HG02642 (cell line): ENCODE measurements around the gene MICALL2.

Source experiments
- ATAC-seq: cut with Tn5 transposase; IDR thresholded peaks from one replicate; pipeline ENCODE4 v1.9.1; 2021; ENCODE audit warnings: mild to moderate bottlenecking; ENCODE audit not compliant: unreplicated experiment, poor library complexity

Gene MICALL2

DNA sequence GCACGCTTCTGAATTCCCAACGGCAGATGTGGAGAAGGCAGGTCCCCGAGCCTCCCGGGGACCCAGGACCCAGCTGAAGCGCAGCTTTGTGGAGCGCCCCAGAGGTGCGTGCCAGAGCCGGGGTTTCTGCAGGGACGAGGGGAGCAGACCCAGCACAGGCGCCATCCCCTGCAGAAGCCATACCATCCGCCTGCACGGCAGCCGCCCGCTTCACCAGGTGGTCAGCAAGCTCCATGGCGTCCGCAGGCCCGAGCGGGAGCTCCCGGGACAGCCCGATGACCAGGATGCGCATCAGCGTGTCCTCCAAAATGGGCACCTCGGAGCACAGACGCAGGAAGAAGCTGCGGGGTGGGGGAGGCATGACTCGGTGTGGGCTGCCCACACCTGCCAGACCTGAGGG is 34.3 kb upstream of the MICALL2 start:
- ATAC-seq = no peak

DNA sequence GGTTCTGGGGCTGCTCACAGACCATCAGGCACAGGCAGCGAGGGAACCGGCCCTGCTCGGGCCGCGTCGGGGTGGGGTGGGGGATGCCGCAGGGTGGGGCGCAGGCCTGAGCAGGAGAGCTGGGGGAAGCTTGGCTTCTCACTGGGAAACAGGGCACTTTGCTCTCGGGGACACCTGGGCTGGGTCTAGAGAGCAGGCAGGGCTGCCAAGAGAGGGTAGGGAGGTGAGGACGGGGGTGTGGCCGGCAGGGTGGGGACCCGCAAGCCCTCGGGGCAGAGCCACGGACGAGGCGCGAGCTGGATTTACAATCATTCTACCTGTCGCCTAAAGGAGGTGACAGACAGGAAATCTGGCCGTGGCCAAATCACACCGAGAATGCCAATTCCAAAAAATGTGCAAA is 33.9 kb upstream of the MICALL2 start:
- ATAC-seq = no peak

DNA sequence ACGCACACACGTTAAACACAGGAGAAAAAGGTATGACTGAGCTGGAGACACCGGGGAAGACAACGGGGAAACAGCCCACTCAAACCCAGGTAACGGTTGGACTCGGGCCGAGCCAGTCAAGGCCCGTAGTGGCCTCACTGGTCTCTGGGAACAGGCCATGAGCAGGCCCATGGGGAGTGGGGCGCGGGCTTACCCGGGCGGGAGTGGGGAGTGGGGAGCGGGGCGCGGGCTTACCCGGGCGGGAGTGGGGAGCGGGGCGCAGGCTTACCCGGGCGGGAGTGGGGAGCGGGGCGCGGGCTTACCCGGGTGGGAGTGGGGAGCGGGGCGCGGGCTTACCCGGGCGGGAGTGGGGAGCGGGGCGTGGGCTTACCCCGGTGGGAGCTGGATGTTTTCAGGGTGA is 33.4 kb upstream of the MICALL2 start:
- ATAC-seq = no peak

DNA sequence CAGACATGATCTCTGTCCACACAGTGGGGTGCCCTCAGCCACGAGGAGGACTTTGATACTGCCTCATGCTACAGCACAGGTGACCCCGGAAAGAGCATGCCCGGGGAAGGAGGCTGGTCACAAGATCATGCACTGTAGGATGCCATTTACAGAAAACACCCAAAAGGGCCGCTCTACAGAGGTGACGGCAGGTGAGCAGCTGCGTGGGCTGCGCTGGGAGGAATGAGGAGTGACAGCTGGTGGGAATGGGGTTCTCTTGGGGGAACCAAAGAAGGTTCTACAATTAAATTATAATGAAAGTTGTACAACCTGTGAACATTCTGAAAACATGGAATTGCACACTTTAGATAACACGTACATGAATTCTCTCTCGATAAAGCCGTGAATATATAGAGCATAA is 33.0 kb upstream of the MICALL2 start:
- ATAC-seq = no peak

DNA sequence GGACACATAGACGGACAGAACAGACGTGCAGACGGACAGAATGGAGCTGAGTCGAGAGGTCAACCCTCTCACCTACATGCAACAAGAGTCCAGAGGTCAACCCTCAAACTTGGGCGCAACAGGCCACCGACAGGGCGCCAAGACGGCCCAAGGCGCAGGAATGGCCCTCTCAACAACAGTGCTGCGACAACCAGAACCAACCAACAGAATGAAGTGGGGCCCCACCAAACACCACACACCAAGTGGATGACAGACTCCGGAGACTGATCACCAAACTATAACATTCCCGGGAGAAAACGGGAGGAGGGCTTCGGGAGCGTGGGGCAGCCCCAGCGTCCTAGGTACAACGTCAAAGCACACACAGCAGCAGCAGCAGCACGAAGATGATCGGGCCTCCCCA is 31.6 kb upstream of the MICALL2 start:
- no peak for ATAC-seq

DNA sequence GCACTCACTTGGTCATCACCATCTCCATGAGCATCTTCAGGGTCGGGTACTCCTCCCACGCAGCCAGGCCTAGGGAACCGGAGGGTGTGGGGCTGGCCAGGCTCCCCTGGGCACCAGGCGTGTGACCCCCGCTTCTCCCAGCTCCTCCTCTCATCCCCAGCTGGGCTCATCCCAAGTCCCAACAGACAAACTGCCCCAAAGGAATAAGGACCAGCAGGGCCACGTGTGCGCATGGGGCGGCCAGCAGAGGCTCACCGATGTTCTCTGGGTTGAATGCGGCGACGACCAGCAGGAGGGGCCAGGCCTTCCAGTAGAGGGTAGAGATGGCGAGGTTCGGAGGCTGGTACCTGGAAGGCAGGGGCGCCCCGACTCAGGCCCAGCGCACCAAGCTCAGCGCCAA is 30.1 kb upstream of the MICALL2 start:
- no peak for ATAC-seq

DNA sequence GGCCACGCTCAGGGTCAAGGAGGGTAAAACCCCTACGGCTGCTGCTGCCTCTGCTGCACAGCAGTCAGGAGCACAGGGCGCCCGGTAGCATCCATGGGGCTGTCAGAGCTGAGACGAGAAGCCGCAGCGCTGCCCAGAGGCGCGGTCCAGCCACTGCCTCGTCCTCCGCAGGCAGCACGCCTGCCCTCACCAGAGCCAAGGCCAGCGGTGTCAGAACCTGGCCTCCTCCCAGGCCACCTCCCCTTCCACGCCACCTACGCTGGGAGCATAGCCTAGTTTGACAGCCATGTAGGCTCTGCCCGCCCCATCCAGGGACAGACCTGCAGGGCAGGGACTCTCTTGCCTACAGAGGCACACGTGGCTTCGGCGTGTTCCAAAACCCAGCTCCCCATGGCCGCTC is 28.7 kb upstream of the MICALL2 start:
- ATAC-seq = no peak

DNA sequence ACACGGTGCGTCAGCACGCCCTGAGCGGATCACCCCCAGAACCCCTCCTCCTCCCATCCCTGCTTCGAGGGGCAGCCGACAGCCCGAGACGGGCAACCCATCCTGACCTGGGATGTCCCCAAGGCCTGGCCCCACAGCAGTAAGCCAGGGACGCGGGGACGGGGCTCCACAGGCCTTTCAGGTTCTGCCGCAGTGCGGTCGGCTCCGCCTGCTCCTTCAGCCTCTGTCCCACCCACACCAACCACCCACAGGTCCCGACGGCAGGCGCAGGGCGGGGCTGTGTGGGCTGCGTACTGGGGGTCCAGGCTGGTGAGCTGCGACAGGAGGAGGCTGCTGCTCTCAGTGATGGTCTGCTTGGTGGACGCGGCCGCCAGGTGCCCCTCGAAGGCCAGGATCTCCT is 28.2 kb upstream of the MICALL2 start:
- no peak for ATAC-seq

DNA sequence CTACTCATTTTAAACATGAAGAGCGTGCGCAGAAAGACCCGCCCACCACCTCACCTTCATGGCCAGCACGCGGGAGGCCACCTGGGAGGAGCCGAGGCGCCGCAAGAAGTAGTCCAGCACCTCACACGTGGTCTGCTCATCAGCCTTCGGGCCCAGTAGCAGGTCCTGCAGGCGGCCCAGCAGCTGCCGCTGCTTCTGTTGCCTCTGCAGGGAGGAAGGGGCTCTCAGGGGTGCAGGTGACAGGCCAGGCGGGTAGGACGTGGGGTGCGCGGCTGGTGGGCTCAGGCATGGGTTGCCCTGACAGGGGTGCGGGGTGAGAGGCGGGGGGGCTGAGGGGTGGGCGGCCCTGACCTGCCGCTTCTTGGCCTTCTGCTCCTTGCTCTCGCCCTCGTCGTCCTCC is 27.3 kb upstream of the MICALL2 start:
- ATAC-seq = no peak

DNA sequence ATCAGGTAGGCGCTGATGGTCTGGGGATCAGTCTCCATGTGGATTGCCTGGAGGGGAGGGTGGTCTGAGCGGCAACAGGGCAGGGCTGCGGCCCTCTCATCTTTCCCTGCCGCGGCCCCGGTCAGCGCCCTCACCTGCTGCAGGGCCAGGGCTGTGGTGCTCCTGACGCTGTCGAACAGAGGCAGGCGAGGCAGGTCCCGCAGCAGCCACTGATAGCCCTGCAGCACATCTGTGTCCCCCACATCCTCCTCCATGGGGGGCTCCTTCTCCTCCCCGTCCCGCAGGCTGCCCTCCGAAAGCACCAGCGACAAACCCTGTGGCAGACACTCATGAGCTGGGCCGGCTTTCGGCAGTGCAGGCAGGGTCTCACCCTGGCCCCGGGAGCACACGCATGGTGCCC is 25.9 kb upstream of the MICALL2 start:
- ATAC-seq = no peak

DNA sequence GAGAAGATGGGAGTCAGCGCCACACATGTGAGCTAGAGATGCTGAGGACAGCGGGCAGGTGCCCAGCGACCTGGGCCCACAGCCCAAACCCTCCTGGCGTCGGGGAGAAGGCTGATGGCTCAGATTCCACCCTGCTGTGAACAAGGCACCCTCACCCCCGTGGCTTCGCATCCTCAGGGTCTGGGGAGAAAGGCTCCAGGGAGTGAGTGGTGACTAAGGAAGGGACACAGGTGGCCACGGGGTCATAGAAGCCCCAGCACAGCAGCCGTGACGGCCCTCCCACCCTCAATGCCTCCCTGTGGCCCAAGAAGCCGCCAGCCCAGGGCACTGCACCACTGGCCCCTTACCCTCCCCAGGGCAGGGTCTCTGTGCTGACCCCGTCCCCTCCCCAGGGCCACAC is 25.3 kb upstream of the MICALL2 start:
- ATAC-seq = no peak

DNA sequence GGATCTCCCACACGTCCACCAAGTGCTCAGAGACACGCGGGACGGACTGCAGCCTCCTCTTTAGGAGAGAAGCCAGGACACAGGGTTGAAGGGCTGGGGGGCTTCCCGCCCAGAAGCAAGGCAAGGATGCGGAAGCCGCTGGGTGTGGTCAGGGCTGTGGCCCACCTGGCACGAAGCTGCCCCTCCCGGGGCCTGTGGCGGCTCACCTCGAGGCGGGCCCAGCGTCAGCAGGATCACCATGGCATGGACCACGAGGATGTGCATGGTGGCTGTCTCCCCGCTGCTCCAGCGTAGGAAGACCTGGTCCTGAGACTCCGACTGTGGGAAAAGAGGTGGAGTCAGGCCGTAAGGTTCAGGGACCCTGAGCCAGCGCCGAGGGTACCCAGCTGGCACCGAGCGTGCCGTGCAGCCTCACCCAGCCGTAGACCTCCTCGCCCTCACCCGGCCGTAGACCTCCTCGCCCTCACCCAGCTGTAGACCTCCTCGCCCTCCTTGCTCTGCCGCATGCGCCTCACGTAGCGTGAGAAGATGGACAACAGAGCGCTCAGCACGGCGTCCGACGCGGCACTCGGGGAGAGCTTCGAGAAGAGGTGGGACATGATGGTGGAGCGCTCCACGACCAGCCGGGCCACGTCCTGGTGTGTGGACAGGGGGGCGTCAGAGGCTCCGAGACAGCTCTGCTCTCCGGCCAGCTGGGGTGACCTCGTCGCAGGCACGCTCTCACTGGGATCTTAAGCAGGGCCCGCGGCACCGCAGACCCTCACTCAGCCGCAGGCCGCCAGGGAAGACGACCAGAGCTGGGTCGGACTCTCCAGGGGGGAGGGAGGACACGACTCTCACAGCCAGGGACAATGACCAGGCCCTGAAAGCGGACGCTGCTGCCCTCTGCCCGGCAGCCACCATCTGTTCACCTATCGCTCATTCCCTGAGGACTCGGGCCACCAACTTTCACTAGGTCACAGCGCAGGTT is 24.6 kb upstream of the MICALL2 start:
- no peak for ATAC-seq

DNA sequence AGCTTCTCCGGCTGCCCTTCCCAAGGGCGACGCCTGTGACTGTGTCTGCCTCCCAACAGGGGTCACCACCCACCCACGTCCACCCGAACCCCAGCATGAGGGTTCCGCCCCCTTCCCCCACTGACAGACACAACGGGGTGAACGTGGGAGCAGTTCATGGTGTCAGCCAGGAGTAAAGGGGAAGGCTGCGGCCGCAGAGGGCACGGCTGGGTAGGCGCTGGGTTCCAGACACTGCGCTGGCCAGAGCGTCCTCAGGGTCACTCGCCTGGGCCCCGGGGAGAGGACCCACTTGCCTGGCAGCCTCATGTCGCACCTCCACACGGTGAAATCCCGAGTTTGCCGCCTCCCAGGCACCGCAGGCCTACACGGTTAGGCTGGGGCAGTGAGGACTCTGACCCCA is 23.8 kb upstream of the MICALL2 start:
- ATAC-seq = no peak

DNA sequence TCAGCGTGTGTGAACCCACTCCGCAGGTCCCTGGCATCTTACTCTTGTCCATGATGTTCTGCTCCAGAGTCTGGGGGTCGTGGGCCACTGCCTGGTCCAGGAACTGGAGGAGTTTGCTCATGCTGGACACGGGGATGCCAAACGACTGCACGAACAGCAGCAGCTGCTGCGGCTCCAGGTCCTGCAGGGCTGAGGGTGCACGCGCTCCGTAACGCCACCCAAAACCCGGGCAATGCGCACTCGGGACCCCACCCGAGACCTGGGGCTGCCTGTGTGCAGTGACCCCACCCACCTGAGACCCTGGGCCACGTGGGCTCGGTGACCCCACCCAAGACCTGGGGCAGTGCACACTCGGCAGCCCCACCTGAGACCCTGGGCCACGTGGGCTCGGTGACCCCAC is 22.0 kb upstream of the MICALL2 start:
- ATAC-seq = no peak

DNA sequence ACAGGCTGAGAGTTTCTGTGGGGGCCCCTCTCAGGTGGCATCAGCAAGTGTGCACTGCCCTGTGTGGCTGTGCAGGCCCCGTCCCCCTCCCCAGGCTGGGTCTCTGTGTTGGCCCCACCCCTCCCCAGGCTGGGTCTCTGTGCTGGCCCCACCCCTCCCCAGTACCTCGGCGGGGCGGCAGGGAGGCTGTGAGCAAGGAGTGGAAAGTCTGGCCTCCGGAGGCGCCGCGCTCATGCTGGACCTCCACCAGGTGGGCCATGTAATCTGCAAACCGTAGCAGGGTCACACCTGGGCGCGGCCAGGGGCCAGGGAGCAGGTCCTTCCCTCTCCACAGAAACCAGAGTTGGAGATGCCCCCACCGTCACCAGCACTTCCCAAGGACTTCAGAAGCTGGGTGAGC is 21.4 kb upstream of the MICALL2 start:
- no peak for ATAC-seq

DNA sequence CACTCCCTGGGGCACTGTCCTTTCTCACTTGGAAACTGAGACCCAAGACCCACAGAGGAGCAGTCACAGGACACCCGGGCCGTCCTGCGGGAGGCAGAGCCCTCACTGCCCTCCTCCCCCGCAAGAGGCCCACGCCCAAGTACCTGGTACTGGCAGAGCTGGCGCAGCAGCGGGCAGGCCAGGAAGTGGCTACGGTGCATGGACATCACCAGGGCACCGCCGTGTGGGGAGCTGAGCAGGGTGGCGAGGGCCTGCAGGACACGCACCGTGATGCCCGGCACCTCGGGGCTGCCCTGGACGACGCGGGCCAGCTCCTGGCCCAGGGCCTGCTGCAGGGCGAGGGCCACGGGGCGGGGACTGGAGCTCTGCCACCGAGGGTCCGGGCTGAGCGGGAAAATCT is 20.0 kb upstream of the MICALL2 start:
- no peak for ATAC-seq

DNA sequence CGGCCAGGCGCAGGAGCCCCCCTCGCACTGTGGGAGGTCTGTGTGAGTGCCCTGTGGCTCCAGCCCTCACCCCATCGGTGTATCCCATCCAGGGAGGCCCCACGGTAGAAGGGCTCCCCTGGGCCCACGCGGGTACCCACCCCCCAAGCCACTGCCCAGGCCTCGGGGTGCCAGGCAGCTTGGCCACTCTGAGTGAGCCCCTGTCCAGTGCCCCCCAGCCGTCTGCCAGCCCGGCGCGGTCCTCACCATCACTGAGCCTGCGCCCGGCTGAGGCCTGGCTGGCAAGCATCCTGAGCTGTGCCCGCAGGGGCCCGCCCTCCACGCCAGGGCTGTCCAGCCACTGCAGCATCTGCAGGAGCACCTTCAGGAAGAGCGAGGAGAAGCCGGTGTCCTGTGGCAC is 19.2 kb upstream of the MICALL2 start:
- ATAC-seq = no peak

DNA sequence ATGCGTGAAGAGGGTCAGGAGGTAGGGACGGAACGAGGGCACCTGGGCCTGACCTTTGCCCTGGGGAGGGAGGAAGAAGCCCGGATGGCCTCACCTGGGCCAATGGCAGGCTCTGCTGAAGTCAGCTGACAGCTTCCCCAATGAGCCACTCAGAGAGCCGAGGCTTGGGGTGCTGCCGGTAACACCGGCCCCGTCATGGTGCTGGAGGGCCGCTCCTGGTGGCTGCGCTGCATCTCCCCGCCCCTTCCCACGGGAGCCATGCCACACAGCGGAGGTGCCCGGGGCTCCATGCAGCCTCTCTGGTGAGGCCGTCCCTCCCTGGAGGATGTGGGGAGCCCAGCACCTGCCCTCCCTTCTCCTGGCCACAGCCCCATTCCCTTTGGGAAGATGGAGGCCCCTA is 17.6 kb upstream of the MICALL2 start:
- ATAC-seq = no peak

DNA sequence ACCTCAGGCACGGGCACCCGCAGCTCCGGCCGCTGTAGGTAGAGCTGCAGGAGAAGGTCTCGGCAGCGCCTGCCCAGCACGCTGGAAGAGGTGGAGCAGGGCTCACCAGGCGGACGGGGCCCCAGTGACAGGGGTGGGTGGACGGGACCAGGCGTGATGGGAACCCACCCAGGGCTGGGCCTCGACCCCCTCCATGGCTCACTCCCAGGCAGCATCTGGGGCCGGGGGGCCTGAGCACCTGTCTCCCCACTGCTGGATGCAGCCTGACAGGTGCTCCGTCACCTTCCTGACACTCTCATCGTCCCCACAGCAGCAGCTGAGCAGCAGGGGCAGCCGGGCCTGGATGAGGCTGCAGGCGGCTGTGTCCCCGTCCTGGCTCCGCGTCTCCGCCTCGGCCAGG is 16.7 kb upstream of the MICALL2 start:
- ATAC-seq = no peak

DNA sequence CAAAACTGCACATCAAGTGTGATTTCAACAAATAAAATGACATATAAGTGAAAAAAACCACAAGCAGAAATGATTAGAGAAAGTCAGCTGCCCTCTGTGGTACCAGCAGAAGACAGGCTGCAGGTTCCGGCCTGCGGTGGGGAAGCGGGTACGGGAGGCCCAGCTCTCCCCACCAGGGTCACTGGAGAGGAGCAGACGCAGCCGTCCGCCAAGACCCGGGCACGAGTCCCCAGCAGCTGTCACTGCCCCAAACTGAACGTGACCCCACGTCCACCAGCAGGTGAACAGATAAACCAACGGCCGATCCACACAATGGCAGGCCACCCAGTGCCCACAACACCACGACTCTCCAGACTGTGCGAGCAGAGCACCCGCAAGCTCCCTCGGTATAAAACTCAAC is 16.1 kb upstream of the MICALL2 start:
- no peak for ATAC-seq

DNA sequence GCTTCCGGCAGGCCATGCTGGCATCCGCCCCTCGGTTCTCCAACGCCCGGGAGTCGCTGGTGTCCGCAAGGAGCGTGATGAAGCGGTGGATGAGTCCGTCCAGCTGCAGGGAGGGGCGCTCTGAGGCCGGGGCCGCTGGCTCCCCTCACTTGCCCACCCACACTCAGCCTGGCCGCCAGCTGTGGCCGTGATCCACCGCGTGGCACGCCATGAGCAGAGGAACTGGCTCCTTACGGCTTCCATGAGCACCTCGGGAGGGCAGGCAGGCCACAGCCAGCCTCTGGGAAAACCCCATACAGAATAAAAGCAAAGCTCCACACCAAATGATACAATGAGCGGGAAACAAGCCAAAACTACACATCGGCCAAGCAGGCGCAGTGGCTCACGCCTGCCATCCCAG is 15.5 kb upstream of the MICALL2 start:
- no peak for ATAC-seq

DNA sequence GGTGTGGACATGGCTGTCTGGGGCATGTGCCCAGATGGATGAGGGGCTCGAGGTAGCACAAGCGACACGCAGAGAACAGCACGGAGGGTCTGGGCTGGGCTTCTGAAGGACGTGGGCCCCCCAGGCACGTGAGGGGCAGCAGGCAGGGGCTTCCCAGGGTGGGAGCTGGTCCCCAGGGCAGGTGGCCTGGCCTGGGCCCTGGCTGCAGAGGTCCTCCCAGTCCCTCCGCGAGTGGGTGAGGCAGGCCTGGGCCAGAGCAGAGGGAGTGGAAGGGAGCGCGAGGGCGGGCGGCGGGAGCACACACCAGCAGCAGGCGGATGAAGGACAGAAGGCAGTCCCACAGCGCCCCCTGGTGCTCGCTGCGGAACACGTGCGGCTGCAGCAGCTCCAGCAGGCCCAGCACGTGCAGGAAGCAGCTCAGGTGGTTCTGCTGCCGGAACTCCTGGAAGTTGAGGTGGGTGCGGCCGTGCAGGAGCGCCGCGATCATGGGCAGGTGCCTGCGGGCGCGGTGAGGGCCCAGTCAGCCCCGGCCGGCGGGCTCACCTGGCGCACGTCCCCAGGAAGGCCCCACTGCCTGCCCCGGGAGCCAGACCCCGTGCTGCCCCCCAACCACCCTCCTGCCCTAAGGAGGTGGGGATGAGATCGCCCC is 14.7 kb upstream of the MICALL2 start:
- ATAC-seq = peak; percentile 40
